22Rv1 (cell line): ENCODE measurements around the gene RPAP3.

ENCODE experiments used
- CTCF ChIP-seq: fragments of 450-650 bp; IDR thresholded peaks from 2 replicates; pipeline ENCODE4 v1.5.1; 2017; ENCODE audit warnings: mild to moderate bottlenecking
- ZFX ChIP-seq: fragments of 450-650 bp; IDR thresholded peaks from 2 replicates; pipeline ENCODE4 v1.6.1; 2017; ENCODE audit warnings: antibody characterized with exemption, borderline replicate concordance

- TF ChIP-seq CTCF (no peak), ZFX (no peak)
Observed at GRCh38 chr12:47698631-47699030, 7.2 kb downstream of the RPAP3 start.
